ENCODE measurements around the gene KAZN. TPM values are rescaled to one million over a fixed set of nuclear protein-coding genes. Genes with fewer than 3 reads are reported as not detected.

KAZN gene
- total and polyA plus RNA-seq, 8 donors = 1.2 to 50.7 (median 6.8) TPM

- Histone ChIP-seq H3K4me1 (peaks cover 0 to 11% (median 2%) of the 10 kb centered on the region in 4 donors), H3K36me3 (no peaks in the 10 kb centered on the region), H3K9me3 (no peaks in the 10 kb centered on the region), H3K27ac (no peak overlapping the region), H3K4me3 (no peak overlapping the region), H3K27me3 (no peaks in the 10 kb centered on the region)
- TF ChIP-seq EP300 (IDR thresholded peaks at IDR 0.05) (no peak), POLR2A (IDR thresholded peaks at IDR 0.05) (no peak), POLR2AphosphoS5 (IDR thresholded peaks at IDR 0.05) (no peak), CTCF (IDR thresholded peaks at IDR 0.05) (no peak)
- DNase-seq = no peak
- intact Hi-C loops (cut with DNase I; ENCODE audit: low total_unique reads) = no loop called here
- WGBS, 5 donors = 73 to 86% (median 81%) methylated on average over 7 to 11 of the region's 11 CpGs
Observed at GRCh38 chr1:14937288-14937949, 338.9 kb downstream of the KAZN start.

GRCh38 chr1:14939527-14940284, 341.2 kb downstream of the KAZN start:
- peak overlapping the region in 1 of 5 donors; percentile 24 for H3K27ac ChIP-seq
- H3K27me3 ChIP-seq = no peaks in the 10 kb centered on the region
- intact Hi-C loops (cut with DNase I; ENCODE audit: low total_unique reads) = no loop called here
- H3K9me3 ChIP-seq = no peaks in the 10 kb centered on the region
- peaks cover 0 to 28% (median 14%) of the 10 kb centered on the region in 4 donors for H3K4me1 ChIP-seq
- H3K4me3 ChIP-seq = no peak overlapping the region
- 60 to 89% (median 71%) methylated on average over 8 to 9 of the region's 9 CpGs for WGBS, 5 donors
- H3K36me3 ChIP-seq = no peaks in the 10 kb centered on the region
- no peak for TF ChIP-seq POLR2A (IDR thresholded peaks at IDR 0.05)
- no peak for TF ChIP-seq EP300 (IDR thresholded peaks at IDR 0.05)
- no peak for TF ChIP-seq CTCF (IDR thresholded peaks at IDR 0.05)
- no peak for TF ChIP-seq POLR2AphosphoS5 (IDR thresholded peaks at IDR 0.05)
- DNase-seq = no peak

GRCh38 chr1:14940285-14940870, 341.9 kb downstream of the KAZN start:
- WGBS, 5 donors = 46 to 73% (median 65%) methylated on average over 7 of the region's 7 CpGs
- H3K27me3 ChIP-seq = no peaks in the 10 kb centered on the region
- no peaks in the 10 kb centered on the region for H3K36me3 ChIP-seq
- no peak for DNase-seq
- H3K4me3 ChIP-seq = no peak overlapping the region
- no peak for TF ChIP-seq EP300 (IDR thresholded peaks at IDR 0.05)
- no peak for TF ChIP-seq CTCF (IDR thresholded peaks at IDR 0.05)
- peak overlapping the region in 1 of 5 donors; percentile 24 for H3K27ac ChIP-seq
- intact Hi-C loops (cut with DNase I; ENCODE audit: low total_unique reads) = no loop called here
- H3K9me3 ChIP-seq = no peaks in the 10 kb centered on the region
- H3K4me1 ChIP-seq = peaks cover 4 to 34% (median 19%) of the 10 kb centered on the region in 4 donors

- no peak for DNase-seq
- no peak for TF ChIP-seq EP300 (IDR thresholded peaks at IDR 0.05)
- TF ChIP-seq CTCF (IDR thresholded peaks at IDR 0.05) = no peak
- no peak for TF ChIP-seq POLR2A (IDR thresholded peaks at IDR 0.05)
- TF ChIP-seq POLR2AphosphoS5 (IDR thresholded peaks at IDR 0.05) = no peak
- 68 to 73% (median 70%) methylated on average over 9 of the region's 9 CpGs for whole genome bisulfite sequencing, 5 donors
- Histone ChIP-seq H3K27ac (no peak overlapping the region), H3K4me3 (no peak overlapping the region), H3K36me3 (no peaks in the 10 kb centered on the region), H3K4me1 (peaks cover 8 to 48% (median 28%) of the 10 kb centered on the region in 4 donors), H3K27me3 (no peaks in the 10 kb centered on the region), H3K9me3 (no peaks in the 10 kb centered on the region)
- intact Hi-C loops (cut with DNase I; ENCODE audit: low total_unique reads) = no loop called here
Observed at GRCh38 chr1:14941864-14942263, 343.4 kb downstream of the KAZN start.
